IMR-90 (cell line): Measurements from ENCODE around the gene PRKCE. TPM values are rescaled to one million over a fixed set of nuclear protein-coding genes. Genes with fewer than 3 reads are reported as not detected.

ENCODE experiments used
- ATAC-seq: fragments of 200-7000 bp; cut with Tn5 transposase; 2 replicates; pipeline ENCODE4 v1.9.1; 2020; ENCODE audit warnings: low read depth, mild to moderate bottlenecking, moderate library complexity
- BruUV-seq: library from RNA; stranded (reverse); fragments of 400-500 nt; replicated peaks from 2 replicates; lab custom pipeline; 2021; lab: Mats Ljungman, UMichigan
- CTCF ChIA-PET: fragments of 300-600 bp; formaldehyde crosslinking; extraction: SDS; loops from one replicate; lab custom pipeline; 2021; ENCODE audit warnings: antibody characterized with exemption; lab: Yijun Ruan, JAX
- POLR2A ChIA-PET: fragments of 300-600 bp; sonication (Branson Sonifier 250); formaldehyde crosslinking; loops from one replicate; lab custom pipeline; 2022; ENCODE audit warnings: antibody characterized with exemption; ENCODE audit not compliant: unreplicated experiment; lab: Charles Lee
- DNase-seq: peaks from one replicate; pipeline ENCODE4 v3.0.0; 2013
- H2AFZ ChIP-seq: replicated peaks from 2 replicates; pipeline ENCODE3; 2013; ENCODE audit warnings: low read length, mild to moderate bottlenecking; ENCODE audit not compliant: poor library complexity
- H2AK5ac ChIP-seq: 2 replicates; pipeline ENCODE4 v1.6.1; 2013; ENCODE audit warnings: low read depth, low read length, inconsistent platforms
- H2AK9ac ChIP-seq: replicated peaks from 2 replicates; pipeline ENCODE3; 2013; ENCODE audit warnings: mild to moderate bottlenecking, low read depth, low read length, moderate library complexity; ENCODE audit not compliant: poor library complexity
- H2BK120ac ChIP-seq: 2 replicates; pipeline ENCODE4 v1.6.1; 2013; ENCODE audit warnings: low read depth, low read length, inconsistent platforms
- H2BK15ac ChIP-seq: 3 replicates; pipeline ENCODE4 v1.6.1; 2013; ENCODE audit warnings: low read depth, low read length, inconsistent platforms
- H2BK20ac ChIP-seq: 2 replicates; pipeline ENCODE4 v1.6.1; 2013; ENCODE audit warnings: low read depth, mild to moderate bottlenecking, inconsistent platforms, low read length, moderate library complexity
- H2BK5ac ChIP-seq: 2 replicates; pipeline ENCODE4 v1.6.1; 2013; ENCODE audit warnings: mild to moderate bottlenecking, low read depth, low read length, inconsistent platforms; ENCODE audit not compliant: poor library complexity, severe bottlenecking
- H3K14ac ChIP-seq: replicated peaks from 2 replicates; pipeline ENCODE4 v1.6.1; 2013; ENCODE audit warnings: low read depth, low read length, inconsistent platforms
- H3K18ac ChIP-seq: 2 replicates; pipeline ENCODE4 v1.6.1; 2013; ENCODE audit warnings: low read depth, low read length, control low read depth
- H3K23ac ChIP-seq: 2 replicates; pipeline ENCODE4 v1.6.1; 2013; ENCODE audit warnings: low read depth, low read length, inconsistent platforms
- H3K27ac ChIP-seq: 2 replicates; pipeline ENCODE4 v1.5.1; 2013; ENCODE audit warnings: mild to moderate bottlenecking, control low read depth, low read length; ENCODE audit not compliant: insufficient read depth
- H3K27me3 ChIP-seq: 2 replicates; pipeline ENCODE4 v1.6.1; 2013; ENCODE audit warnings: low read length; ENCODE audit not compliant: control insufficient read depth, insufficient read depth
- H3K36me3 ChIP-seq: 2 replicates; pipeline ENCODE4 v1.6.1; 2013; ENCODE audit warnings: low read length, mixed read lengths; ENCODE audit not compliant: control insufficient read depth, insufficient read depth
- H3K4ac ChIP-seq: 2 replicates; pipeline ENCODE4 v1.6.1; 2013; ENCODE audit warnings: low read depth, low read length, inconsistent platforms
- H3K4me1 ChIP-seq: 2 replicates; pipeline ENCODE4 v1.6.1; 2013; ENCODE audit warnings: low read length, mixed read lengths; ENCODE audit not compliant: control insufficient read depth, insufficient read depth
- H3K4me2 ChIP-seq: 2 replicates; pipeline ENCODE4 v1.6.1; 2013; ENCODE audit warnings: low read depth, mild to moderate bottlenecking, control low read depth, low read length, moderate library complexity
- H3K4me3 ChIP-seq: 2 replicates; pipeline ENCODE4 v1.5.1; 2013; ENCODE audit warnings: low read depth, mild to moderate bottlenecking, control low read depth, low read length, moderate library complexity; ENCODE audit not compliant: insufficient read depth
- H3K56ac ChIP-seq: 2 replicates; pipeline ENCODE4 v1.6.1; 2013; ENCODE audit warnings: low read length, inconsistent platforms; ENCODE audit not compliant: insufficient read depth; ENCODE audit errors: extremely low read depth
- H3K79me1 ChIP-seq, 2 experiments: 2 replicates each; pipeline ENCODE4 v1.6.1; 2013; ENCODE audit warnings: low read length in 2 of 2, inconsistent platforms in 1 of 2, low read depth in 1 of 2
- H3K9ac ChIP-seq: 2 replicates; pipeline ENCODE4 v1.6.1; 2013; ENCODE audit warnings: low read depth, low read length, control low read depth
- H3K9me1 ChIP-seq: 2 replicates; pipeline ENCODE4 v1.6.1; 2013; ENCODE audit warnings: low read length, inconsistent platforms; ENCODE audit not compliant: insufficient read depth
- H3K9me3 ChIP-seq: 2 replicates; pipeline ENCODE4 v1.6.1; 2013; ENCODE audit warnings: low read length; ENCODE audit not compliant: control insufficient read depth, insufficient read depth
- H4K20me1 ChIP-seq: 2 replicates; pipeline ENCODE4 v1.6.1; 2013; ENCODE audit warnings: low read length, inconsistent platforms; ENCODE audit not compliant: insufficient read depth
- H4K5ac ChIP-seq: 2 replicates; pipeline ENCODE4 v1.6.1; 2013; ENCODE audit warnings: mild to moderate bottlenecking, low read depth, low read length, control low read depth
- H4K8ac ChIP-seq, 2 experiments: 2 replicates each; pipeline ENCODE4 v1.6.1; 2013; ENCODE audit warnings: low read depth in 2 of 2, low read length in 2 of 2, control low read depth in 1 of 2, inconsistent platforms in 1 of 2
- H4K91ac ChIP-seq: 2 replicates; pipeline ENCODE4 v1.6.1; 2013; ENCODE audit warnings: low read depth, low read length, inconsistent platforms; ENCODE audit not compliant: insufficient read depth
- MAFK ChIP-seq: IDR thresholded peaks from 2 replicates; pipeline ENCODE4 v1.6.1; 2012; ENCODE audit warnings: low read depth, low read length, improper control_type of control experiment
- MAZ ChIP-seq: IDR thresholded peaks from 2 replicates; pipeline ENCODE4 v1.6.1; 2012; ENCODE audit warnings: low read depth, mild to moderate bottlenecking, low read length, improper control_type of control experiment, moderate library complexity, borderline replicate concordance
- POLR2A ChIP-seq: IDR thresholded peaks from 2 replicates; pipeline ENCODE4 v1.6.1; 2012; ENCODE audit warnings: mild to moderate bottlenecking, low read depth, low read length
- WGBS, 2 experiments: methylation state at CpG; one replicate each; pipeline versions ENCODE4 v1.1.5 to v1.1.7; 2013; ENCODE audit warnings: missing lambda C conversion rate in 2 of 2; ENCODE audit not compliant: insufficient read length in 1 of 2; ENCODE audit errors: extremely low coverage in 2 of 2; 5-methylcytosine and 5-hydroxymethylcytosine counted together
- dilution Hi-C: fragments of 300-500 bp; cut with HindIII; formaldehyde crosslinking; loops from one replicate; pipeline ENCODE4 v1.14.3; 2018; ENCODE audit warnings: low sequenced_read_pairs; ENCODE audit not compliant: unreplicated experiment
- in situ Hi-C: fragments of 300-500 bp; cut with MboI; formaldehyde crosslinking; loops from 3 replicates; pipeline ENCODE4 v1.14.3; 2019; ENCODE audit warnings: low sequenced_read_pairs, inconsistent platforms, mixed read lengths
- intact Hi-C: fragments of 100-400 bp; cut with micrococcal nuclease; formaldehyde crosslinking; loops from 2 replicates; pipeline ENCODE4 v1.10.0; 2022
- polyA plus RNA-seq, 3 experiments: library from polyadenylated mRNA; depleted of rRNA; stranded (reverse); fragments of >200 nt; gene quantifications; 2 replicates each; pipeline ENCODE4 v1.2.3, GENCODE V29; 2012; ENCODE audit warnings: low replicate concordance in 1 of 3
- total RNA-seq: library from RNA; depleted of rRNA; stranded (reverse); fragments of >200 nt; gene quantifications from 2 replicates; pipeline ENCODE4 v1.2.3, GENCODE V29; 2012

The PRKCE gene
- total and polyA plus RNA-seq, 2 of the 4 experiments (the other 2 are of a cell fraction), result 8.1 to 32.4 TPM

- ChIA-PET CTCF (no interaction called here), POLR2A (interaction anchor here (0.6 kb wide), 1 partner anchor 83 kb away, joined by 3 read pairs; no protein-coding TSS in a partner anchor)
- H3K18ac ChIP-seq, result no peak overlapping the region
- H3K9ac ChIP-seq, result no peak overlapping the region
- H2AK5ac ChIP-seq, result no peak overlapping the region
- H3K9me3 ChIP-seq, result no peaks in the 10 kb centered on the region
- dilution Hi-C loops, result no loop called here
- no peaks in the 10 kb centered on the region for H3K36me3 ChIP-seq
- H3K27me3 ChIP-seq, result no peaks in the 10 kb centered on the region
- H3K4me1 ChIP-seq, result no peaks in the 10 kb centered on the region
- no peak overlapping the region for H3K23ac ChIP-seq
- no peak overlapping the region for H2AFZ ChIP-seq
- no peaks in the 10 kb centered on the region for H4K20me1 ChIP-seq
- no peak overlapping the region for H3K4me2 ChIP-seq
- H2BK15ac ChIP-seq, result no peak overlapping the region
- H3K79me1 ChIP-seq, result peaks cover 0 to 4% of the 10 kb centered on the region in 2 experiments; a peak in 1 of 4 replicates
- H3K27ac ChIP-seq, result no peak overlapping the region
- no peak overlapping the region for H2BK5ac ChIP-seq
- H2BK20ac ChIP-seq, result no peak overlapping the region
- H4K5ac ChIP-seq, result no peak overlapping the region
- peak overlapping the region; percentile 23 for H2AK9ac ChIP-seq
- in situ Hi-C loops, result no loop called here
- H3K4me3 ChIP-seq, result no peak overlapping the region
- intact Hi-C loops, result no loop called here
- no peak overlapping the region for H3K56ac ChIP-seq
- TF ChIP-seq MAFK (no peak), POLR2A (no peak), MAZ (no peak)
- H3K9me1 ChIP-seq, result no peaks in the 10 kb centered on the region
- no peak overlapping the region for H4K91ac ChIP-seq
- no peak overlapping the region for H4K8ac ChIP-seq
- no TSS peak for BruUV-seq
- whole genome bisulfite sequencing, 2 experiments, result 72% methylated on average over 8 of the region's 15 CpGs; no CpG with 5 or more reads in 1 of the 2 experiments
- ATAC-seq (no peak), DNase-seq (no peak)
- H3K4ac ChIP-seq, result no peak overlapping the region
- H3K14ac ChIP-seq, result no peak overlapping the region
- no peak overlapping the region for H2BK120ac ChIP-seq
These were observed 252.9 kb downstream of the PRKCE start for GRCh38 chr2:45904267-45904945.
